Hematopoietic multipotent progenitor cell treated with erythropoietin and hydrocortisone succinate and interleukin-3 and kit ligand, for 6 days (in vitro differentiated cells): ENCODE results near the gene FARP1.

Experiments
- DNase-seq: peaks from one replicate; pipeline ENCODE4 v3.0.0-alpha.2; 2015

Gene FARP1

DNA sequence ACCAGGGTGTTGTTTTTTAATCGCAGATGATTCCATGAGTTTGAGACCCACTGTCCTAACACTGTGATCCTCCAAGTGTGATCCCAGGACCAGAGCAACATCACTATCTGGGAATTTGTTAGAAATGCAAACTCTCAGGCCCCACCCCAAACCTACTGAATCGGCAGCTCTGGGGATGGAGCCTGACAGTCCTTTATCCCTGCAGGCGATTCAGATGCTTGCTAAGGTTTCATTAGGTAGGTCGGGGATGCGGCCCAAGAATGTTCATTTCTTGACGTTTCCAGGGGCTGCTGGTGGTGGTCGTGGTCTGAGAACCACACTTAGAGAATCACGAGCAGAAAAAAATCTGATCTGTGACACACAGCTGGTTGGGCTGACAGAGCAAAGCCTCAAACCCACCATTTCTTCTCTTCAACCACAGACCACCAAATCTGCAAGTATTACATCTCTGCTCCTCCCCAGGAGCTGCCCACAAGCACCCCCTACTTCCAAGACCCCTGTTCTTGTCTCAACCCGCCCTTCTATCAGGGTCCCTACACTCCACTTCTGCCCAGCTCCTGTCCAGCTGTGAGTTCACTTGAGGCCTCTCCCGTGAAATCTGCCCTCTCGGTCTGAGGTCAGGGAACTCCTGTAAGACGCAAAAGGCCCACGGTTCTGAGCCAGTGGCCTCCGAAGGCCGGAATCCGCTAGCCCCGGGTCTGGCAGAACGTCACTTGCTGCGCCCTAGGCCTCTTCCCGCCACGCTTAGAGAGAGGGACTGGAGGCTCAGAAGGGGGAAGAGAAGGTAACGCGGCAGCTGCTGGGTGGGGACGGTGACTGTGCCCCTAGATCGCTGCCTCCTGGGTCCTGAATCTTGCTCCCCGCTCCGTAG lies 1.1 kb upstream of the FARP1 start:
- DNase-seq: peak; percentile 14

DNA sequence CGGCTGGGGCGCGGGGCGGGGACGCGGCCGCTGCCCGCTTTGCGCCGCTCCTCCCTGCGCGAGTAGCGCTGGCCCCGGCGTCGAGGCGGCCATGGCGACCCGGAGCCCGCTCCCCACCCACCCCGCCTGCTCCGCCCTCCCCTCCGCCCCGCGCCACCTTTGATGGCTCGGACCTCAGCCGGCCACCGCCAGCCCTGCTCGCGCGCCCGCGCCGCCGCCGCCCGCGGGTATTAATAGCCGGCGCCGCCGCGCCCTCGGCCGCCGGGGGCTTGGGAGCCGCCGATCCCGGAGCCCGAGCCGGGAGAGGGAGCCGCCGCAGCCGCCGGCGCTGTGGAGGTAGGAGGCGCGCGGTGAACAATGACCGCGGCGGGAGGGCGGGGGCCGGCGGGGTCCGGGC lies 261 bp downstream of the FARP1 start:
- no peak for DNase-seq

DNA sequence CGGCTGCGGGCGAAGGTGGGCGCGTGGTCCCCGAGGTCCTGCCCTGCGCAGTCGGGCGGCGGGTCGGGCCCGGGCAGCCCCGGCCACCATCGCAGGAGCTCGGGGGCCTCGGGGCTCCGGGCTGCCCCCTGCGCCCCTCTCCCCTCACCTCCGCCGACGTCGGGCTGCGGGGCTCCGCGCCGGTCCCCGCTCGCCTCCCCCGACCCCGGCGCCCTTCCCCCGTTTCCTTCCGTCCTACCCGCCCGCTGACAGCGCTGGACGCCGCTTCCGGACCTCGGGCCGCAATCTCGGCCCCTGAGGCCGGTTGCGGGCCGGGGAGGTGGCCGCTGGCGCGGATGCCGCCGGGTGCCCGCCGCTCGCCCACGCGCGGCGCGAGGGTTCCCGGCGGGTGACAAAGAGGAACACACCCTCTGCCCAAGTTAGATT lies 720 bp downstream of the FARP1 start:
- no peak for DNase-seq

DNA sequence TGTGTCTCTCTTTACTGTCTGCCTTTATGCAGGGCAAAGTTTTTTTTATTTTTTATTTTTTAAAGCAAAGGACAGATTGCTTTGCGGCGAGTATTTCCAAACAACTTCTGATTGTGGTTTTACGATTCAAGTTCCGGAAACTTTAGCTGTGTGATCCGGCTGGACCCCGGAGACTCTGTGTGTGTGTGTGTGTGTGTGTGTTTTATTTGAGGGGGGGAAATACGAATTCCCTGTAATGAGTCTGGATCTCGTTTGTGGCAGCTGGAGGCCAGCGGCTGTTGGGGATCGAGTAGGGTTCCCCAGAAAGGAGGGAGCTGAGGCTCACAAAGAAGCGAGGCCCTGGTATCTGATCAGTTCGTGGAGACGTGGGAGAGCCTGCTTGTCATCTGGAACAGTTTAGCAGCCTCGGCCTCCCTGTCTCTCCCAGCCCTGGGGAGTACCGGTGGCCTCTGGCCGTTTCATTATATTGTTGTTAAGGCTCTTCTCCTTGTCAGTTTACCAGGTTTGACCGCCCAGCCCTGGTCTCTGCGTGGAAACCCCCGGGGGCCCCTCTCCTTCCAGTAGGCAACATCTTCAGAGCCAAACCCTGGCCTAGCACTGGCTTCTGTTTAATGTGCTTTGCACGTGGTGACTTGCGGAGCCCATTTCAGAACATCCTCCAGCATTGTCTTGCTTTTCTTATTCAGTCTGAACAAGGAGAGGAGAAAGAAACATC lies 1.3 kb downstream of the FARP1 start:
- DNase-seq: peak; percentile 26

DNA sequence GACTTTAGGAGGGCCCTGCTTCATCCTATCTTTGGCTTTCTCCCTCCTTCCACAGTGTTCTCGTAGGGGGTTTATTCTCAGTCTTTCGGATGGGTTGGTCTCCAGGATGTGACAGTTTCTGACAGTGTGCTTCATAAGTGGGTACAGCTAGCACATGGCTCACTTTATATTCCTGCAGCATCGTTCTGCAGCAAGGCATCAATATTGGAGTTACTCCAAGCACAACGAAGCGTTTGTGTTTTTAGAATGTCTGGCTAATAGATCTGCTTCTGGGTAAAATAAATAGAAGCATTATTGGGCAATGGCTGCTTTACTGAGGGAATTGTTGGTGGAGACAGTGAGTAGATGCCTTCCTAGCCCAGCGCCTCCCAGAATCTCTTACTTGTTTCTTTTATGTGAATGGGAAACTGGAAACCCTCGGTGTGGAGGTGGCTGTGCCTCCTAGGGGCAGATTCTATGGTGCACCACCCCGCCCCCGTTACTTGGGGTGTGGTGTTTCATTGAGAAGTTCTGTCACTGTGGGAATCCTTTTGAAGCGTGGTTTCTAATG lies 2.0 kb downstream of the FARP1 start:
- peak; percentile 17 for DNase-seq

DNA sequence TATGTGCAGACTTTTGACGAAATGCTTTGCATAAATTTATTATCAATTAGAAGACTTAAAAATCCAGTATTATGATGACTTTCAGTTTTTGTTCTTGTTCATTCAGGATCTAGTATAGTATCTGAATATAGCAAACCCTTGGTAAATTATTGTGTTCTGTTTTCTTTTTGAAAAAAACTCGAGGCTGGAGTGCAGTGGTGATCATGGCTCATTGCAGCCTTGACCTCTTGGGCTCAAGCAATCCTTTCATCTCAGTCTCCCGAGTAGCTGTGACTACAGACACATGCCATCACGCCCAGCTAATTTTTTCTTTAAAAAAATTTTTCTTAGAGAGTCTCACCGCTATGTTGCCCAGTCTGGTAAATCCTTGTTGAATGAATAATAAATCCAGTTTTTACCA lies 4.6 kb downstream of the FARP1 start:
- DNase-seq: no peak

DNA sequence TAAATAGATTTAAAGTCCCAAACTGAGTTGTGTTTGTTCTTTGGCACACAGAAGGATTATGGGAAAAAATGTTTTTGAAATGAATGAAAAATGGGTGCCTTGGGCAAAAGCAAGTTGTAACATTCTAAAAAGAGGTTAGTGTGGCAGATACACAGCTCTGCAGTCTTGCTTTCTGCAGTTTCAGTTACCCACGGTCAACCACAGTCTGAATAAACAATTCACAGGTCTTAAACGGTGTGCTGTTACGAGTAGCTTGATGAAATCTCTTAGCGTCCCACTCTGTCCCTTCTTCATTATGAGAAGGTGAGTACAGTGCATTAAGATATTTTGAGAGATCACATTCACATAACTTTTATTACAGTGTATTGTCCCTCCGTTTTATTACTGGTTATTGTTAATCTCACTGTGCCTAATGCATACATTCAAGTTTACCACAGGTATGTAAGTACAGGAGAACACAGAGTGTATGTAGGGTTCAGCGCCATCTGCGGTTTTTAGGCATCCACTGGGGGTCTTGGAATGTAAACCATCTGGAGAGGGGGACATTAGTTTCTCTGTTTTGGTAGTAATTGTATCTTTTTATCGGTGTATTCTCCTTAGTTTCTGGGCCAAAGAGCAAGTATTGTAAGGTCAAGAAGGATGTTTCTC lies 8.1 kb downstream of the FARP1 start:
- DNase-seq: no peak

DNA sequence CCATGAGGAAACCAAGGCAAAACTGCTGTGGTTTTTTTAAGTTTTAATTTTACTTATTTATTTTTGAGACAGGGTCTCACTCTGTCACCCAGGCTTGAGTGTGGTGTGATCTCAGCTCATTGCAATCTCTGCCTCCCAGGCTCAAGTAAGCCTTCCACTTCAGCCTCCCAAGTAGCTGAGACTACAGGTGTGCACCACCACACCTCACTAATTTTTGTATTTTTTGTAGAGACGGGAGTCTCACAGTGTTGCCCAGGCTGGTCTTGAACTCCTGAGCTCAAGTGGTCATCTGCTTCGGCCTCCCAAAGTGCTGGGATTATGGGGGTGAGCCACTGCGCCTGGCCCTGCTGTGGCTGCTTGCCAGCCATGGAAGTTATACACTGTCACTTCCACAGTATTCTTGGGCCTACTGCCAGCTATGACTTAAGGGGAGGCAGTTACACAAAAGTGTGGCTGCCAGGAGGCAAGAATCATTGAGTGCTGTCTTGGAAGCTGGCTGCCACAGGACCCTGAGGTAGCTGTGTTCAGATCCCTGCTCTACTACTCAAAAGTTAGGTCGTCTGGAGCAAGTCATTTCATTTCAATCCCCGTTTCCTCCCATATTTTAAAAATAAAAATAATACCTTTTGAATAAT lies 12.7 kb downstream of the FARP1 start:
- no peak for DNase-seq

DNA sequence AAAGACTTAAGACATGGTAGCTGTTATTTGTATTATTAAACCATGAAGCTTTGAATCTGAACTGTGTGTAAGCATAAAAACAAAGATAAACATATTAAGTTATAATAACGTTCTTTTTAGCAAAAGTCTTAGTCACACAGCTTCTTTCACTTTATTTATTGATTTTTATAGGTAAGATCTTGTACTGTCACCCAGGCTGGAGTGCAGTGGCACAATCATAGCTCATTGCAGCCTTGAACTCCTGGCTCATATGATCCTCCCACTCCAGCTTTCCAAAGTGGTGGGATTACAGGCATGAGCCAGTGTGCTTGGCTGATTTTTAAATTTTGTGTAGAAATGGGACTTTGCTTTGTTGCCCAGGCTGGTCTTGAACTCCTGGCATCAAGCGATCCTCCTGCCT lies 13.4 kb downstream of the FARP1 start:
- no peak for DNase-seq

DNA sequence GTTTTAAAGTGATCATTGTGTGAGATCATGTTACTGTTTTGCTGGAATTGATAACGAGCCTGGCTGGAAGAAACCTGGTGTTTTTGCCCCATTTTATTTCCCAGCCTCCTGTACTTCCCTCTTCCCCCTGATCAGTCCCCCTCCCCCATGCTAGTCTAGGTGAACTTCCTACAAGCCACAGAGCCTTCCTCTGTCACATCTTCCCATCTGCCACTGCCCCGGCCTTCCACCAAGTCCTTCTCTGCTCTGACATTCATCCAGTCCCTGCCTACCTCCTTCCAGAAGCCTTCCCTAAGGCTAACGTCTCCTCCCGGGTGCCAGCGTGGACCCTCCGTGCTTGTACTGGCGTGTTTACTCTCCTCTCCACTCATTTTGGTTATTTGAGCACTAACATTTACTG lies 14.3 kb downstream of the FARP1 start:
- no peak for DNase-seq

DNA sequence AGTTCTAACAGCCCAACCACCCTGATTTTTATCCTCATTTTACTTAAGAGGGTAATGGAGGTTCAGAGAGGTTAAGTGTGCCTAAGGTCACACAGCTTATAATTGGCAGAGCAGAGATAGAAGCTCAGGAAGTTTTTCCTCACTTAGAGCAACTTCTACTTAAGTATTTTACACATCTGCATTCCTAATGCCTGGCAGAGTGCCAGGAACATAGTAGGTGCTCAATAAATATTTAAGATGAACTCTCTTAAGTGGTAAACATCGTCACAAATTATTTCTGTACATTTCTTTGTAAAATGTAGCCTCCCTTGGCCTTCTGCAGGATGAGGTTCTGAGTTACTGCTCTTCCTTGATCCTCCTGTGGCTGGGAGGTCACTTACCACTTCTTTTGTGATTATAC lies 14.7 kb downstream of the FARP1 start:
- no peak for DNase-seq

DNA sequence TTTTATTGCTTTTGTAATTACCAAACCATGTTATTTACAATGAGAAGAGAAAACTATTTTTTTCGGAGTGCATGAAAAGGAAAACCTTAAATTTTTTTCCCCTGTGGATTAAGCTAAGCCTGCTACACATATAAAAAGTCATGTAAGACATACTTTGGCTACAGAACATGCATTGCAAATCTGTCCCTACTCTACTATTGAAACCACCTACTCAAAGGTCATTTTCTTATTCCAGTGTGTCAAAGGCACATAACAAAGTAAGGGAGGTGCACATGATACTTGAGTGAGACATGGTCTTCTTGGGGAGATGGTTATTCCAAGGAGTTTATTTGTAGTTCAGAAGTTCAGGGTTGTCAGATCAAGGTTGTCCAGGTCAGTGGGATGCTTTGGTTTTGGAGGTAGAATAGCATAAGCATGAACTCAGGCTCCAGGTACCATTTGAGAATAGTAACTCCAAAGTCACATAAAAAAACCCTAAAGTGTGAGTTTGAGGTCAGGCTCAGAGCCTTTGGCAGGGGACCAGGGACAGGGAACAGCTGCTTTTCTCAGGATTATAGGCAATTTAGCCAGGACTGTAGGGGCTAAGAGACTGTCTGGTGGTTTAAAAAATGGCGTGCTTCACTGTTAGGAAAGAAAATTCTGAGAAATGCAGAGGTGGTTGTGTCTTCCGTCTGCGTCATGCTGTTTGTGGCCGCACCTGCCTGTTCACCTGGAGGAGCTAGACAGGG lies 15.4 kb downstream of the FARP1 start:
- DNase-seq: no peak

DNA sequence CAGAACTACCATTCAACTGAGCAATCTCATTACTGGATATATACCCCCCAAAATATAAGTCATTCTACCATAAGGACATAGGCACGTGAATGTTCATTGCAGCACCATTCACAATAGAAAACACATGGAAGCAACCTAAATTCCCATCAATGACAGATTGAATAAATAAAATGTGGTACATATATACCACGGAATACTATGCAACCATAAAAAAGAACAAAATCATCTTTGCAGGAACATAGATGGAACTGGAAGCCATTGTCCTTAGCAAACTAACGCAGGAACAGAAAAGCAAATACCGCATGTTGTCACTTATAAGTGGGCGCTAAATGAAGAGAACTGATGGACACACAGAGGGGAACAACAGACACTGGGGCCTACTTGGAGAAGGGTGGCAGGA lies 20.0 kb downstream of the FARP1 start:
- no peak for DNase-seq

DNA sequence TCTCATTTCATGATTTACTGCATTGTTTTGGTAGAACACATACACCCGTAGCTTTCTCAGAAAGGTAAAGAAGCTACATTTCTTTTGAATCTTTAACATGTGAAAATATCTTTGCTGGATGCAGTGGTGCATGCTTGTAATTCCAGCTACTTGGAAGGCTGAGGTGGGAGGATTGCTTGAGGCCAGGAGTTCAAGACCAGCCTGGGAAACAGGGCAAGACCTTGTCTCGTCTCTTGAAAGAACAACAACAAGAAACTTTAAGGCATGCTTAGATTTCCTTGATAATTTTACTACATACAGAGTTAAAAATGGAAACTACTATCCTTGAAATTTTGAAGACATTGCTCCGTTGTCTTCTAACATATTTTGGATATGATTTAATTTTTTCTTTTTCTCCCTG lies 26.4 kb downstream of the FARP1 start:
- DNase-seq: no peak

DNA sequence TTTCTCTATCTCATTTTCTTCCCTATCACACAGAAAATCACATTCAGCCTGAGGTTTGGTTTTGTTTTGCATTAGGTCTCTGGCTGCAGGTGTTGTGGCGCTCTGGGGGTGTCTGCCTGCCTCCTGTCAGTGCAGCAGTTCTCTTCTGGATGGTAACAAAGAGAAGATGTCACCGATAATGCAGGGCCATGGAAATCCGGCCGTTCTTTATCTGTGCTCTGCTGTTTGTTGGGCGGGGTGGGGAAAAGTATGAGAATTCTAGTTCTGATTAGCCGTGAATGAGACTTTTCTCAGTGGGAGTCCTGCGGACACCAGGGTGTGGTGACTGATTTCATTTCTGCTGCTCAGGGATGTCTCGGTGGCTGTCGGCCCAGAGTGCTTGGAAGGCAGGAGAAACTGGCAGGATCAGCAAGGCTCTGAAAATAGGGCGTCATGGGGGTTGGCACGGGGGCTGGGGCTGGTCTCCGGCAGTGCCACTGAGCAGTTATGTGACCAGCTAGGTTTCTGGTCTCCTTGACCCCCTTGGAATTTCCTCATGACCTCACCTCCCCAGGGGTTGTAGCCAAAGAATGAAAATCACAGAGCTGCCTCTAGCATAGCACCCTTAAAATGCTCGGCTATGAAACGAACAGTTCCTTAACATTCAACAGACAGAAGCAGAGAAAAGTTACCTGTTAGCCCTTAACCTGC lies 29.2 kb downstream of the FARP1 start:
- DNase-seq: no peak

DNA sequence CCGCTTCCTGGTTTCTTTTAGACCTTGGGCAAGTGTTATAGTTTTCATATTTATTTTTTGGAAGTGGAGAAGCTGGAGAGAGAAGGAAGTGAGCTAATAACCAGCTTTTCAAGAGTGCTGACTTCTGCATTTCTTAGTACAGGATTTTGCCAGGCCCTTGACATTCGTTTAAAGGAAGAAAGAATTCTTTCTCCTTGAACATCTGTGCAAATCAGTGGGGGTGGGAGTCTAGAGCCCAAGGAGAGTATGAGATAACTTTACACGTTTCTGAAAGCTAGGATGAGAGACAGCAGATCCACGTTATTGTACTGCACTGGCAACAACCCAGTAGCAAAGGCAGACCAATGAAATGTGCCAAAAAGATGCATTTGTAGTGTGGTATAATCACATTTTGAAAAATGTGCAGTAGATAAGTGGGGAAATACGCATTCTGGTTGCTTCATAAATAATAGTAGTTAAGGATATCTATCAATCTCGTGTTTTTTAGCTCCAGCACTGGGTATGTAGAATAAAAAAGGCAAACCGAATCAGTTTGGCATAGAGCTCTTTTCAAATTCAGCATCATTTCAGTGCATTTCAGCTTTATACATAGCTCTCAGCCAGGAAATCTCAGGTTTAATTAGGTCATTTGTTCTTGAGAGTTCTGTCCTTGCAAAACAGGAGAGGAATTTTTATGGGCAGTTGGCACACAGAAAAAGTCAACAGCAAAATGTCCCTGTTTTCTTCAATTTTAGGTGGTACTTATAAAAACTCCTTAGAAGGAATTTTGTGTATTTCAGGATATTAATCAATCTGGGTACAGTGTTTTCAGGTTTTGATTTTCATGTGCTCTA lies 29.9 kb downstream of the FARP1 start:
- DNase-seq: no peak

DNA sequence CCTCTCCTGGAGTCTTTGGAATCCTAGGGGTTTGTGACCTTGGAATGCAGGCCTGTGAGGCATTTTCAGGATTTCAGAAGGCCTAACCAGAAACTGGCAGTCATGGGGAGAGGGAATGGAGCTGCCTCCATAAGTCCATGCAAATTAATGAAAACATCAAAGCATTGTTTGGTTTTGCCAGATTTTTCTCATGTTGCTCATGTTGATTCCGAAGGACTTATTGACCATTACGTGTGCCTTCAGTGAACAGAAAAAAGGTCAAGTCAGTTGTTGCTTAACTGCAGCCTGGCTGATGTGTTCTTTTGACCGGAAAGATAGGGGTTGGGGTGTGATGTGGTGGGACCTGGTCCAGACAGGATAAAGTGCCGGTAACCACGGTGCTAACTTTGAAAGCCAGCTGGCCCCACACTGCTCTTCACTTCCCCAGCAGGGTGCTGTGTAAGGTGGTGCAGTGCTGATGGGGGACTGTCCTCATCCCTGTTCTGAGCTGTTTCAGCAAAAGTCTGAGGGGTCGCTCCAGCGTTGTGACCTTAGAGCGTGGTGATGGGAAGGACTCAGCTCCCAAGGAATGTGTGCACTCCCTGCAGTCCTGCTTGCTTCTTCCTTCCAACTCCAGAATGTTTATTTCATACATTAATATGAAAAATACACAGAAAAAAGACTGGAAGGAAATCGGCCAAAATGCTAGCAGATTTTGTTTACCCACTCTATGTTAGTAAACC lies 30.7 kb downstream of the FARP1 start:
- DNase-seq: no peak

DNA sequence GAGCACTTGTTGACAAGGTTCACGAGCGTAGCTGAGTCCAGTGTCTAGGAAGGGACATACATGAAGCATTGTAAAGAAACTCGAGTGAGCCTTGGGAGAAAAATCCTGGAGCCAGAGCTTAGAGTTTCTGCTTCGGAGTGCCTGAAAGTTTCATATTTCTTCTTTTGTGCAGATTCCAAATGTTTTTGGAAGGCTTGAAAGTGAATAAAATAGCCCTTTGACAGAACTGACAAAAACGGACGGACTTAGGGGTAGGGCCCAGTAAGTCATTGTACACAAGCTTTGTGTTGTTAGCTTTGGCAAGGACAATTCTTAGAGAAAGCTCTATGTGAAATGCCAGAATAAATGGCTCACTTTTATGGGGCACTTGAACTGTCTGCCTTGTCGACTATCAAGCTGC lies 31.4 kb downstream of the FARP1 start:
- no peak for DNase-seq

DNA sequence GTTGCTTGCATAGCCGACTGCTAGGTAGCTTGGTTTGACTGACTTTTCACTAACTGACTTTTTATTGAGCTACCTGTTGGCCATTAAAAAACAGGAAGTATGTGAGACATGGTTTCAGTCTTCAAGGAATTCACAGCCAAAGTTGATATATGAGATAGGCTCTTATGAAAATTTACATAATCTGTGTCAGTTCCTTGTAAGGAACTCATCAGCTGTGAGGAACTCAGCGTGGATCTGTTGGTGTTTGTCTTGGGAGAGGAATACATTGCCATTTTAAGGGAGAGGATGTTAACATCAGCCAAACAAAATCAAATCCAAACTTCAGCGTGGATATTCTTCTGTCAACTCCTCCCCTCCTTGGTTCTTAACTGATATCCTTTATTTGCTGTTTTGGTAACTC lies 32.1 kb downstream of the FARP1 start:
- DNase-seq: no peak

DNA sequence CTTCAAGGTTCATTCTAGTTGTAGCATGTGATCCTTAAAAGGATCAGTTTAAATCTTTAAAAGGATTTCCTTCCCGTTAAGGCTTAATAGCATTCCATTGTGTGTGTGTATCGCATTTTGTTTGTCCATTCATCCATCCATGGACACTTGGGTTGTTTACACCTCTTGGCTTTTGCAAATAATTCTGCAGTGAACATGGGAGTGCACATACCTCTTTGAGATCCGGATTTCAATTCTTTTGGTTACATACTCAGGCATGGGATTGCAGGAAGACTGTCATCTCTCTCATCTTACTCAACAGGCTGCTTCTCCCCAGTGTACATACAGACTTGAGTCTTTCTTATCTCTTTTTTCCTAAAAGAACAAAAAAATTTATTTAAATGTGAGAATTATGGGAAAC lies 32.9 kb downstream of the FARP1 start:
- no peak for DNase-seq
